T-helper 2 cell (primary cell): ENCODE data around the gene TPSB2.
"Not testable (repeated sequence)": the region's sequence is repeated elsewhere in the genome, so short reads cannot be mapped to it uniquely, and the experiment has no call there.

ENCODE experiments used
- DNase-seq, 5 experiments: peaks; one replicate each; pipeline versions ENCODE4 v3.0.0 to v3.0.0-alpha.2; 2012 to 2022

Gene TPSB2

GRCh38 chr16:1261131-1261892 lies 31.3 kb upstream of the TPSB2 start:
- peak in 1 of 5 experiments; percentile 25 for DNase-seq

DNA sequence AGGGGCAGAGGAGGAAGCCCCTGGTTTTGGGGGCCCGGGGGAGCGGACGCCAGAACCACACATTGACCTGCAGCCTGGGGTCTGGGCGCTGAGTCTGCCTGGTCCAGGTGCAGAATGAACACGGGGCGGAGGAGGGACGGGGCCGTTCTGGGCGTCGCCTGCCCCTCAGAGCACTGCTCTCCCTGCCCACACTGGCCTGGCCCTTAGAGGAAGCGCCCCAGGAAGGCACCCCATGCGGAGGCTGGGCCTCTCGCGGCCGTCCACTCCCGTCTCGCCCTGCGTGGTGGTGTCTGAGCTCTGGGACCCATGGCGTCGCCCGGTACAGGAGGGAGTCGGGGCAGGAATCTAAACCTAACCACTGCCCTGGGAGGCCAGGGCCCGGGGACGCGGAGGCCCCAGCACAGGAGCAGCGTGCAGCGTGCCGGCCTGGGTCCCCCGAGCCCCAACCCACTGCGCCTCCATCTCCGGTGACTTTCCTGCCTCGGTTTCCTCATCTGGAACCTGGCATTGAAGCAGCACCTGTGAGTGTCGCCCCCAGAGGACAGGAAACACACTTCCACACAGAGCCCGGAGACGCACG lies 30.2 kb upstream of the TPSB2 start:
- DNase-seq, result no peak

- DNase-seq, result no peak
These were observed 29.7 kb upstream of the TPSB2 start for GRCh38 chr16:1259760-1260068.

GRCh38 chr16:1258906-1259759 lies 29.1 kb upstream of the TPSB2 start:
- DNase-seq, result no peak

DNA sequence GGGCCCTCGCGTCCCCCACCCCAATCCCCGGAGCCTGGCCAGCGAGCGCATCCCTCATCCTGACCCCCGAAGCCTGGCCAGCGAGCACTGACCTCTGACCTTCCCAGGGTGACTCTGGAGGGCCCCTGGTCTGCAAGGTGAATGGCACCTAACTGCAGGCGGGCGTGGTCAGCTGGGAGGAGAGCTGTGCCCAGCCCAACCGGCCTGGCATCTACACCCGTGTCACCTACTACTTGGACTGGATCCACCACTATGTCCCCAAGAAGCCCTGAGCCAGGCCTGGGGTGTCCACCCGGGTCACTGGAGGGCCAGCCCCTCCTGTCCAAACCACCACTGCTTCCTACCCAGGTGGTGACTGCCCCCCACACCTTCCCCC lies 28.2 kb upstream of the TPSB2 start:
- DNase-seq, result peak in 1 of 5 experiments; percentile 13

- no peak for DNase-seq
These were observed 27.7 kb upstream of the TPSB2 start for GRCh38 chr16:1257561-1258224.

GRCh38 chr16:1256874-1257322 lies 26.9 kb upstream of the TPSB2 start:
- no peak for DNase-seq

DNA sequence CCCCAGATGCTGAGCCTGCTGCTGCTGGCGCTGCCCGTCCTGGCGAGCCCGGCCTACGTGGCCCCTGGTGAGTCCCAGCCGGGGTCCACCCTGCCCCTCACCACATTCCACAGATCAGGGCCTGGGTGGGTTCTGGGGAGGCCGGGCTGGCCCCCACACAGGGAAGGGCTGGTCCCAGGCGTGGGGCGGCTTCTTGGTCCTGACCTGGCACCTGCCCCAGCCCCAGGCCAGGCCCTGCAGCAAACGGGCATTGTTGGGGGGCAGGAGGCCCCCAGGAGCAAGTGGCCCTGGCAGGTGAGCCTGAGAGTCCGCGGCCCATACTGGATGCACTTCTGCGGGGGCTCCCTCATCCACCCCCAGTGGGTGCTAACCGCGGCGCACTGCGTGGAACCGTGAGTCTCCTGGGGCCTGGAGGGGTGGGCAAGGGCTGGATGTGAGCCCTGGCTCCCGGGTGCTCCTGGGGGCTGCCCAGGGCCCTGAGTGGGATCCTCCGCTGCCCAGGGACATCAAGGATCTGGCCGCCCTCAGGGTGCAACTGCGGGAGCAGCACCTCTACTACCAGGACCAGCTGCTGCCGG lies 26.4 kb upstream of the TPSB2 start:
- DNase-seq, result not testable (repeated sequence)

DNA sequence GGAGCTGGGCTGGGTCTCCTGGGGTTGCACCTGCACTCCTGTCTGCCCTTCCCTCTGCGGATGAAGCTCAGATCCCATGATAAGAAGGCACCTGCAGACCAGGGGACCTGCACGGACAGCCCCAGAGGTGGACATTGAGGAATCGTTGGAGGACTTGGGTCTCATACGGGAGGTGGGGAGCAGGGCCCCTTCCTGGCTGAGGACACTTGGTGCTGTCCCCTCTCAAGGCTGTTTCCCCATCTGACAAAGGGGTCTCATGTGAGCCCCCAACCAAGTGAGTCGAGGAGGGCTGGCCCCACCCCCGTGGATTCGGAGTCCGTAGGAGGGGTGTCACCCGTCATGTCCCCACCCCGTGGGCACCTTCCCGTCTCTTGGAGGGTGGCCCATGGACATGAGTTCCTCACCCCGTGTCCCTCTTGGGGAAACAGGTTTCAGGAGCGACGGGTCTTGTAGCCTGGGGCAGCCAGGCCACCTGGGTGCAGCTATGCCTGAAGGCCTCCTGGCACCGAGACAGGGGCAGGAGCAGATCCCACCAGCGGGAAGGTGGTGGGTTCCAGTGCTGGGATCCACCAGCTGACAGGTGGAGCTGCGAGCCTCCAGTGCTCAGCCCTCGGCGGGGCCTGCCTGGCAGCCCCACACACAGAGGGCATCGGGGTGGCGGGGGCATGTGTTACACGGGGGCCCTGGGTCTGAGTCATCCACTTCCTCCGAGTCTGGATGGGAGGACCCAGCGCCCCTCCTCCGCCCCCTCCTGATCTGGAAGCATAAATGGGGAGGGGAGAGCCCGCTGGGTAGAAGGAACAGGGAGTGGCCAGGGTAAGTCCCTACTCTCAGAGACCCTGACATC lies 25.5 kb upstream of the TPSB2 start, which contains the start of gene TPSD1:
Gene TPSD1, plus strand, starts transcription at position 794 of the 847 bp plus-strand sequence. CDS start 212 bp downstream, outside the sequence.
- not testable (repeated sequence) for DNase-seq

DNA sequence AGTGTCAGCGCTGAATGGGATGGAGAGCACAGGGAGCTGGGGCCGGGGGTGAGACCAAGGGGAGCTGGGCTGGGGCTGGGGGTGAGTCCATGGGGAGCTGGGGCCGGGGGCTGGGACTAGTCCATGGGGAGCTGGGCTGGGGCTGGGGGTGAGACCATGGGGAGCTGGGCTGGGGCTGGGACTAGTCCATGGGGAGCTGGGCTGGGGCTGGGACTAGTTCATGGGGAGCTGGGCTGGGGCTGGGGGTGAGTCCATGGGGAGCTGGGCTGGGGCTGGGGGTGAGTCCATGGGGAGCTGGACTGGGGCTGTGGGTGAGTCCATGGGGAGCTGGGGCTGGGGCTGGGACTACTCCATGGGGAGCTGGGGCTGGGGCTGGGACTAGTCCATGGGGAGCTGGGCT lies 24.8 kb upstream of the TPSB2 start:
- DNase-seq, result not testable (repeated sequence)

GRCh38 chr16:1253701-1254364 lies 23.8 kb upstream of the TPSB2 start:
- not testable (repeated sequence) for DNase-seq

DNA sequence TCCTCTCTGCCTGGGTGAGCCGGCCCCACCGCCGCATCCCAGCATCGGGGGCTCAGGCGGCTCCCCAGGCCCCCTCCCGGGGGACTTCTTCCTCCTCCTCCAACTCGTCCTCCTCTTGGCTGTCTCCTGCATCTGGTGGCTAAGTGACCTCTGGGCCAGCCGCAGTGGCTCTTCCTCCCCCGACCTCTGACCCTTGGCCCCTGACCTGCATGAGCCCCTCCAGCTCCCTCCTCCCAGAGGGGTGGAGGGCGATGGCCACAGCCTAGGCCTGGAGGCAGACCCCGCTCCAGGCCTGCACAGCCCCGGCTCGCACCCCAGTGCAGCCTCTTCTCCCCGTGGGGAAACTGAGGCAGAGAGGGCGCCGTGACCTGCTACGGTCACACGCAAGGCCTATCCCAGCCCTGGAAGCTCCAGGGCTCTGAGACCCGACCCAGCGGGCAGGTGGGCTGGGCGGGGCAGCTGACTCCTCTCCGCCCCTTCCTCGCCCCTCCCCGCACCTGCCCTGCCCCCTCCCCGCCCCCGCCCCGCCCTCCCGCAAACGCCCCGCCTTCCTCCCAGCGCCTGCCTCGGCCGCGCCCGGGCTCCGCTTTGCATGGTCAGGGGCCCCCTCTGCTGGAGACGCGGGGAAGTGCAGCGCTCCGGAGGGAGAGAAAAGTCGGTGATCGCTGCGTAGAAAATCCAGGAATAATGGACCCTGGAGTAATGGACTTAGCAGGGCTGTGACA lies 19.2 kb upstream of the TPSB2 start:
- DNase-seq, result not testable (repeated sequence)

DNA sequence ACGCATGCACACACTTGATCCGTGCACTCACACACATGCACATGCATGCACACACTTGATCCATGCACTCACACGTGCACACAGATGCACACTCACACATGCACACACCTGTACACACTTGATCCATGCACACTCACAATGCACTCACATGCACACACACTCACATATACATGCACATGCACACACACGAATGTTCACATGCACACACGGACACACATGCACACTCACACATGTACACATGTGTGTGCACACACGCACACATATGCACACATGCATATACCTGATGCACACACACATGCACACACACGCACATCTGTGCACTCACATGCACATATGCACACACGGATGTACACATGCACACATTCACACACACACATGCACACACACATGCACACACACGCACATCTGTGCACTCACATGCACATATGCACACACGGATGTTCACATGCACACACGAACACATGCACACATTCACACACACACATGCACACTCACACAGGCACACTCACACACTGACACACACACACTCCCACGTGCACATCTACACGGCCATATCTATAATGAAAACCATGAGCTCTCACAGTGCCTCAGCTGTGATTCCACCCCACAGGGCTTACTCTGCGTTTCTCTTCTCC lies 18.0 kb upstream of the TPSB2 start:
- not testable (repeated sequence) for DNase-seq

DNA sequence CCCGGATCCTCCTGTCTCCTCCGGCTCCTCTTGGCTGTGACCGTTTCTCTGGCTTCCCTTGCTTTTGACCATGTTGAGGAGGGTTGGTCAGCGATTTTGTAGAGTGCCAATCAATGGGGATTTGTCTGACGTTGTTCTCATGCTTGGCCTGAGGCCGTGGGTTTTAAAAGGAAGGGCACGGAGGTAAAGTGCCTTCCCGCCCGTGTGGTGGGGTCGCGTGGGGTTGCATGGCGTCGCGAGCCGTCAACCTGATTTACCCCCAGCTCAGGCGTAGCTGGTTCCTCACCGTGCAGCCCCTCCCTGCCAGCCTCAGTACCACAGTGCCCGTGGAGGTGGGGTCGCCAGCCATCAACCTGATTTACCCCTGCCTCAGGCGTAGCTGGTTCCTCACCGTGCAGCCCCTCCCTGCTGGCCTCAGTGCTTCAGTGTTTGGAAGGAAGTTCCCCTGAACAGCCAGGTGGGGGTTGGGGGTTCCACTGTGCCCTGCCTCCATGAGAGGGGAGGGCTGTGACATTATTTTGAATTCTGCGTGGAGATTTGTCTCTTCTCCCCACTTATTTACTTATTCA lies 15.6 kb upstream of the TPSB2 start:
- DNase-seq, result no peak

DNA sequence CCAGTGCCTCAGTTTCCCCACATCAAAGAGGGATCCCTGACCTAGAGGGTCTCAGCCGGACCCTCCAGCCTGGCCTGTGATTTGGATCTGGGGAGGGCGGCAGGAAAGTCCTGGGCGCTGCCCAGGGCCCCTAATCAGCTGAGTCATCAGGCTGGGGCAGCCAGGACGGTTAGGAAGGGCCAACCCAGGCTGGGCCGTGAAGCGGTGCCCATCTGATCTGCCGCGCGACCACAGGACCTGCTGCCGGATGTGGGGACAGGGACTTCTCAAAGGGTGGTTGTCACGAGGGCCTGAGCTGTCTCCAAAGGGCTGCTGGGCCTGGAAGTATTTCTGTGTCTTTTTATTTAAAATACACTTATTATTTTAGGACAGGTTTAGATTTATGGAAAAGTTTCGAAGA lies 14.9 kb upstream of the TPSB2 start:
- DNase-seq, result peak in 1 of 5 experiments; percentile 66

- not testable (repeated sequence) for DNase-seq
These were observed 14.2 kb upstream of the TPSB2 start for GRCh38 chr16:1243907-1244850.

- not testable (repeated sequence) for DNase-seq
These were observed 13.4 kb upstream of the TPSB2 start for GRCh38 chr16:1243363-1243762.

- not testable (repeated sequence) for DNase-seq
These were observed 11.1 kb upstream of the TPSB2 start for GRCh38 chr16:1241081-1241480.
